Panc1 (cell line): ENCODE results near the gene ENTREP1. TPM values are rescaled to one million over a fixed set of nuclear protein-coding genes. Genes with fewer than 3 reads are reported as not detected.

Experiments
- ATAC-seq: fragments of 200-7000 bp; cut with Tn5 transposase; 2 replicates; pipeline ENCODE4 v1.9.1; 2020; ENCODE audit warnings: mild to moderate bottlenecking, moderate library complexity
- BruUV-seq: library from RNA; stranded (reverse); fragments of 400-500 nt; replicated peaks from 2 replicates; lab custom pipeline; 2021; lab: Mats Ljungman, UMichigan
- CTCF ChIA-PET: fragments of 300-600 bp; sonication (Branson Sonifier 250); formaldehyde crosslinking; loops from one replicate; lab custom pipeline; 2022; ENCODE audit warnings: antibody characterized with exemption; lab: Charles Lee
- POLR2A ChIA-PET: fragments of 300-600 bp; sonication (Branson Sonifier 250); formaldehyde crosslinking; loops from one replicate; lab custom pipeline; 2022; ENCODE audit warnings: antibody characterized with exemption; lab: Charles Lee
- DNase-seq: peaks from one replicate; pipeline ENCODE4 v3.0.0-alpha.2; 2010; ENCODE audit warnings: low read depth, low spot score
- H3K27ac ChIP-seq: 2 replicates; pipeline ENCODE4 v1.5.1; 2011; ENCODE audit warnings: mild to moderate bottlenecking, low read length, inconsistent platforms
- H3K27me3 ChIP-seq: fragments of 200-500 bp; sonication (Bioruptor generic); 2 replicates; pipeline ENCODE4 v1.6.0; 2014; ENCODE audit warnings: low read length, inconsistent platforms; ENCODE audit not compliant: control insufficient read depth, insufficient read depth
- H3K36me3 ChIP-seq: fragments of 200-500 bp; sonication (Bioruptor generic); 2 replicates; pipeline ENCODE4 v1.5.1; 2014; ENCODE audit warnings: inconsistent platforms, mild to moderate bottlenecking, low read length, moderate library complexity; ENCODE audit not compliant: control insufficient read depth, insufficient read depth
- H3K4me1 ChIP-seq: 2 replicates; pipeline ENCODE4 v1.5.1; 2011; ENCODE audit warnings: inconsistent platforms, mild to moderate bottlenecking, low read length, moderate library complexity; ENCODE audit not compliant: control insufficient read depth, insufficient read depth
- H3K4me3 ChIP-seq, 2 experiments: 2 replicates each; pipeline ENCODE4 v1.5.1; 2011 to 2012; ENCODE audit warnings: low read depth in 2 of 2, low read length in 2 of 2, mild to moderate bottlenecking in 2 of 2, inconsistent platforms in 1 of 2, moderate library complexity in 1 of 2
- H3K9me3 ChIP-seq: fragments of 200-500 bp; sonication (Bioruptor generic); 2 replicates; pipeline ENCODE4 v1.5.1; 2014; ENCODE audit warnings: low read depth, mild to moderate bottlenecking, inconsistent platforms, low read length, moderate library complexity; ENCODE audit not compliant: control insufficient read depth, insufficient read depth
- CTCF ChIP-seq: fragments of 450-650 bp; IDR thresholded peaks from 2 replicates; pipeline ENCODE4 v1.5.1; 2017; ENCODE audit warnings: mild to moderate bottlenecking
- POLR2AphosphoS5 ChIP-seq: IDR thresholded peaks from 2 replicates; pipeline ENCODE4 v1.6.1; 2012; ENCODE audit warnings: mild to moderate bottlenecking, low read depth, low read length, moderate library complexity
- REST ChIP-seq, 2 experiments: IDR thresholded peaks; 2 replicates each; pipeline ENCODE4 v1.6.1; 2011 to 2012; ENCODE audit warnings: low read depth in 2 of 2, control low read depth in 1 of 2, low read length in 1 of 2, mild to moderate bottlenecking in 1 of 2, moderate library complexity in 1 of 2; ENCODE audit not compliant: insufficient read depth in 1 of 2
- SIN3A ChIP-seq: IDR thresholded peaks from 2 replicates; pipeline ENCODE4 v1.6.1; 2012; ENCODE audit warnings: low read depth, mild to moderate bottlenecking, low read length, moderate library complexity, borderline replicate concordance; ENCODE audit not compliant: insufficient read depth
- TCF7L2 ChIP-seq: IDR thresholded peaks from 2 replicates; pipeline ENCODE4 v1.6.1; 2011; ENCODE audit warnings: mild to moderate bottlenecking, low read depth, low read length, inconsistent platforms
- in situ Hi-C: cut with HindIII; loops from 2 replicates; pipeline ENCODE4 v1.10.0; 2016; ENCODE audit warnings: low sequenced_read_pairs, low pct_unique_long_range_greater_than_20kb
- intact Hi-C: fragments of 100-400 bp; cut with micrococcal nuclease; formaldehyde crosslinking; loops from one replicate; pipeline ENCODE4 v1.10.0; 2022; ENCODE audit not compliant: unreplicated experiment
- total RNA-seq: library from RNA; stranded (reverse); gene quantifications from one replicate; pipeline ENCODE4 v1.2.1, GENCODE V29; 2021; ENCODE audit not compliant: unreplicated experiment

ENTREP1 gene
- total RNA-seq, 1 experiment from 2014 or later: 0.13 TPM

GRCh38 chr9:69429281-69429680 is 104.3 kb downstream of the ENTREP1 start:
- H3K36me3 ChIP-seq: no peaks in the 10 kb centered on the region
- H3K4me1 ChIP-seq: no peaks in the 10 kb centered on the region
- no peaks in the 10 kb centered on the region for H3K9me3 ChIP-seq
- H3K27ac ChIP-seq: no peak overlapping the region
- in situ Hi-C loops (no loop called here), intact Hi-C loops (no loop called here)
- no peak overlapping the region for H3K4me3 ChIP-seq
- POLR2A ChIA-PET: no interaction called here
- TF ChIP-seq SIN3A (no peak), TCF7L2 (no peak), POLR2AphosphoS5 (no peak)
- no peak for DNase-seq
- CTCF ChIA-PET: no interaction called here
- H3K27me3 ChIP-seq: no peaks in the 10 kb centered on the region
- no peak for ATAC-seq
- no TSS peak for BruUV-seq

GRCh38 chr9:69430206-69430605 is 105.2 kb downstream of the ENTREP1 start:
- ATAC-seq (no peak), DNase-seq (no peak)
- H3K27me3 ChIP-seq: no peaks in the 10 kb centered on the region
- no peak overlapping the region for H3K27ac ChIP-seq
- CTCF ChIA-PET: interaction anchor here (0.6 kb wide), 2 partner anchors 159 to 378 kb away, joined by 4 to 7 read pairs; no protein-coding TSS in a partner anchor
- H3K36me3 ChIP-seq: no peaks in the 10 kb centered on the region
- POLR2A ChIA-PET: no interaction called here
- BruUV-seq: no TSS peak
- no peak overlapping the region for H3K4me3 ChIP-seq
- no peaks in the 10 kb centered on the region for H3K9me3 ChIP-seq
- TF ChIP-seq TCF7L2: no peak
- TF ChIP-seq SIN3A: no peak
- no peak for TF ChIP-seq CTCF
- no peak for TF ChIP-seq REST (IDR thresholded peaks at IDR 0.05; ENCODE audit: insufficient read depth in 1 of 2, low read depth in 2 of 2, low read length in 1 of 2)
- no peak for TF ChIP-seq POLR2AphosphoS5
- intact Hi-C loops (no loop called here), in situ Hi-C loops (no loop called here)
- no peaks in the 10 kb centered on the region for H3K4me1 ChIP-seq

GRCh38 chr9:69431203-69431602 is 106.2 kb downstream of the ENTREP1 start:
- in situ Hi-C loops: no loop called here

More at GRCh38 chr9:69431203-69431602, 106.2 kb downstream of the ENTREP1 start:
- CTCF ChIA-PET: no interaction called here
- Histone ChIP-seq H3K27me3 (no peaks in the 10 kb centered on the region), H3K9me3 (no peaks in the 10 kb centered on the region), H3K4me1 (no peaks in the 10 kb centered on the region), H3K27ac (no peak overlapping the region), H3K4me3 (no peak overlapping the region), H3K36me3 (no peaks in the 10 kb centered on the region)
- TF ChIP-seq TCF7L2 (no peak), SIN3A (no peak), POLR2AphosphoS5 (no peak), CTCF (no peak), REST (IDR thresholded peaks at IDR 0.05; ENCODE audit: insufficient read depth in 1 of 2, low read depth in 2 of 2, low read length in 1 of 2) (no peak)
- BruUV-seq: no TSS peak
- ATAC-seq (no peak), DNase-seq (no peak)
- POLR2A ChIA-PET: no interaction called here
- intact Hi-C loops: no loop called here
